ENCODE measurements around the gene NINL.

NINL gene

GRCh38 chr20:25500880-25501351, 84.4 kb downstream of the NINL start:
- Histone ChIP-seq H4K20me1 (ENCODE audit: insufficient read depth, low read length) (no peaks in the 10 kb centered on the region), H3F3A (ENCODE audit: insufficient read depth, low read length) (no peaks in the 10 kb centered on the region), H3K9me2 (ENCODE audit: low read depth, low read length) (no peaks in the 10 kb centered on the region), H2AFZ (ENCODE audit: low read length) (no peak overlapping the region), H3K4me2 (ENCODE audit: low read length) (no peak overlapping the region), H3K27ac (ENCODE audit: low read depth, low read length, poor library complexity, severe bottlenecking) (no peak overlapping the region), H3K9ac (ENCODE audit: low read length) (no peak overlapping the region), H3K79me2 (ENCODE audit: insufficient read depth, low read length) (no peaks in the 10 kb centered on the region), H3K9me3 (ENCODE audit: low read length) (no peaks in the 10 kb centered on the region), H3K4me1 (ENCODE audit: insufficient read depth, low read length, severe bottlenecking) (no peaks in the 10 kb centered on the region), H3K4me3 (ENCODE audit: low read depth, low read length, poor library complexity, severe bottlenecking) (no peak overlapping the region), H3K36me3 (ENCODE audit: insufficient read depth, low read length) (no peaks in the 10 kb centered on the region), H3K27me3 (ENCODE audit: insufficient read depth, low read length) (no peaks in the 10 kb centered on the region)
- TF ChIP-seq CTCF (IDR thresholded peaks at IDR 0.05; ENCODE audit: low read length) (no peak), EZH2 (IDR thresholded peaks at IDR 0.05; ENCODE audit: borderline replicate concordance, low read length) (no peak)

GRCh38 chr20:25499855-25500434, 85.4 kb downstream of the NINL start:
- no peak overlapping the region for H3K27ac ChIP-seq (ENCODE audit: low read depth, low read length, poor library complexity, severe bottlenecking)
- no peaks in the 10 kb centered on the region for H3K36me3 ChIP-seq (ENCODE audit: insufficient read depth, low read length)
- TF ChIP-seq CTCF (IDR thresholded peaks at IDR 0.05; ENCODE audit: low read length), result no peak
- TF ChIP-seq EZH2 (IDR thresholded peaks at IDR 0.05; ENCODE audit: borderline replicate concordance, low read length), result no peak
- no peaks in the 10 kb centered on the region for H4K20me1 ChIP-seq (ENCODE audit: insufficient read depth, low read length)
- no peak overlapping the region for H3K4me2 ChIP-seq (ENCODE audit: low read length)
- H3K4me3 ChIP-seq (ENCODE audit: low read depth, low read length, poor library complexity, severe bottlenecking), result no peak overlapping the region
- no peak overlapping the region for H2AFZ ChIP-seq (ENCODE audit: low read length)
- no peaks in the 10 kb centered on the region for H3K27me3 ChIP-seq (ENCODE audit: insufficient read depth, low read length)
- no peaks in the 10 kb centered on the region for H3K79me2 ChIP-seq (ENCODE audit: insufficient read depth, low read length)
- no peaks in the 10 kb centered on the region for H3F3A ChIP-seq (ENCODE audit: insufficient read depth, low read length)
- no peaks in the 10 kb centered on the region for H3K4me1 ChIP-seq (ENCODE audit: insufficient read depth, low read length, severe bottlenecking)
- H3K9ac ChIP-seq (ENCODE audit: low read length), result no peak overlapping the region
- no peaks in the 10 kb centered on the region for H3K9me3 ChIP-seq (ENCODE audit: low read length)
- H3K9me2 ChIP-seq (ENCODE audit: low read depth, low read length), result no peaks in the 10 kb centered on the region

GRCh38 chr20:25499031-25499430, 86.3 kb downstream of the NINL start:
- H3K9me3 ChIP-seq (ENCODE audit: low read length), result no peaks in the 10 kb centered on the region
- no peak overlapping the region for H3K4me2 ChIP-seq (ENCODE audit: low read length)
- H2AFZ ChIP-seq (ENCODE audit: low read length), result no peak overlapping the region
- no peak overlapping the region for H3K4me3 ChIP-seq (ENCODE audit: low read depth, low read length, poor library complexity, severe bottlenecking)
- no peaks in the 10 kb centered on the region for H4K20me1 ChIP-seq (ENCODE audit: insufficient read depth, low read length)
- H3K4me1 ChIP-seq (ENCODE audit: insufficient read depth, low read length, severe bottlenecking), result no peaks in the 10 kb centered on the region
- H3K9me2 ChIP-seq (ENCODE audit: low read depth, low read length), result no peaks in the 10 kb centered on the region
- H3K79me2 ChIP-seq (ENCODE audit: insufficient read depth, low read length), result no peaks in the 10 kb centered on the region
- TF ChIP-seq EZH2 (IDR thresholded peaks at IDR 0.05; ENCODE audit: borderline replicate concordance, low read length), result no peak
- no peak for TF ChIP-seq CTCF (IDR thresholded peaks at IDR 0.05; ENCODE audit: low read length)
- no peak overlapping the region for H3K27ac ChIP-seq (ENCODE audit: low read depth, low read length, poor library complexity, severe bottlenecking)
- no peak overlapping the region for H3K9ac ChIP-seq (ENCODE audit: low read length)
- H3F3A ChIP-seq (ENCODE audit: insufficient read depth, low read length), result no peaks in the 10 kb centered on the region
- H3K36me3 ChIP-seq (ENCODE audit: insufficient read depth, low read length), result no peaks in the 10 kb centered on the region
- H3K27me3 ChIP-seq (ENCODE audit: insufficient read depth, low read length), result no peaks in the 10 kb centered on the region

Data from OCI-LY1 (cell line).